ENCODE data around the gene STX11. TPM values are rescaled to one million over a fixed set of nuclear protein-coding genes. Genes with fewer than 3 reads are reported as not detected.

The STX11 gene
- polyA plus RNA-seq (0.19 to 0.28 TPM (median 0.26 TPM) in 3 replicates), polyA minus RNA-seq (0.16 to 0.54 TPM in 2 of 3 replicates, not detected in the other)
- 2.4 TPM for polyA plus RNA-seq (2011; ENCODE audit: low read depth)
- 0.36 and 0.55 TPM in 2 replicates for polyA plus RNA-seq (2011; cell fraction: cytosol; rRNA removed)
- polyA plus RNA-seq (2011; cell fraction: nucleus; rRNA removed): 0.31 and 0.66 TPM in 2 replicates
- 0.13 and 2.8 TPM in 2 replicates for polyA plus RNA-seq (2012; ENCODE audit: low replicate concordance)
- not detected for polyA minus RNA-seq (2011; cell fraction: cytosol; rRNA and poly(A)+ RNA removed)
- polyA minus RNA-seq (2011; cell fraction: nucleus; rRNA and poly(A)+ RNA removed): 0.47 and 0.53 TPM in 2 replicates

DNA sequence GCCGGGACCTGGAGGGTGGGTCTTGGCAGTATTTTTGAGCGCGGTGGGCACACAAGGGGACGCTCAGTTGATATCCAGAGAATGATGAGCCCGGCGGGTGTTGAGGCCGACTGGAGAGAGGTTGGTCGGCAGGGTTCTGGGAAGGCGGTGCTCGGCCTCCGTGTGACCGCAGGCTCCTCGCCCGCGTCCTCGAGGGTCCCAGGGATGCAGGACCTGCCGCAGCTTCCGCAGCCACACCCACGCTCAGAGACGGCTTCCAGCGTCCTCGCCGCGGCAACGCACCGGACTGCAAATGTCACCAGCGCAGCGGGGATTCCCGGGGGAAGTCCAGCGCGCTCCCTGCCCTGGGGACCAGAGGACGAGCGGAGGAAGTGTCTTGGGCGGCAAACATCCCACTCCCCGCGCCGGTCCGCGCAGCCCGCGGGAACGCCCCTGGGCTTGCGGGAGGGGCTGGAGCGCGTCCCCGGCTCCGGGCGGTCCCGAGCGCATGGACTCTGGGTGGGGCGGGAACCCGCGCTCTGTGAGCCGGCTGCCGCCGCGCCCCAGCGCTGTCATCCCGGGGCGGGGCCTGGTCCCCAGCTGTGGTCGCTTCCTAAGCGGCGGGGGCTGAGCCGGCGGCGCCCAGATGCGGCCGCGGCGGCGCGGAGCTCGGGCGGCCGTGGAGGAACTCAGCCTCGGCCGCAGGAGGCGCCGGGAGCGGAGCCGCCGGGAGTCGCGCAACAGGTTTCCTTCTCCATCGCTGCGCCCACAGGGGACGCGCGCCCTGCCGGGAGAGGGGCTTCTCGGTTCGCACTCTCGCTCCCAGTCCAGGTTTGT, at the start of gene STX11:
STX11 (plus strand) TSS at position 624 of the 816 bp plus-strand sequence. CDS start 36,111 bp downstream, outside the sequence.
- H3K4me1 ChIP-seq (ENCODE audit: control insufficient read depth, extremely low read depth, insufficient read depth, low read length): peaks cover 6% of the 10 kb centered on the region
- peak within 1 kb of the TSS; percentile 62 to 82 (median 75) for H3K4me3 ChIP-seq (ENCODE audit: control insufficient read depth in 2 of 3, extremely low read depth in 1 of 3, insufficient read depth in 2 of 3, low read depth in 1 of 3, low read length in 3 of 3)
- H3K27me3 ChIP-seq (ENCODE audit: control insufficient read depth, extremely low read depth, insufficient read depth, low read length): no peaks in the 10 kb centered on the region
- TF ChIP-seq, protein P1, sequence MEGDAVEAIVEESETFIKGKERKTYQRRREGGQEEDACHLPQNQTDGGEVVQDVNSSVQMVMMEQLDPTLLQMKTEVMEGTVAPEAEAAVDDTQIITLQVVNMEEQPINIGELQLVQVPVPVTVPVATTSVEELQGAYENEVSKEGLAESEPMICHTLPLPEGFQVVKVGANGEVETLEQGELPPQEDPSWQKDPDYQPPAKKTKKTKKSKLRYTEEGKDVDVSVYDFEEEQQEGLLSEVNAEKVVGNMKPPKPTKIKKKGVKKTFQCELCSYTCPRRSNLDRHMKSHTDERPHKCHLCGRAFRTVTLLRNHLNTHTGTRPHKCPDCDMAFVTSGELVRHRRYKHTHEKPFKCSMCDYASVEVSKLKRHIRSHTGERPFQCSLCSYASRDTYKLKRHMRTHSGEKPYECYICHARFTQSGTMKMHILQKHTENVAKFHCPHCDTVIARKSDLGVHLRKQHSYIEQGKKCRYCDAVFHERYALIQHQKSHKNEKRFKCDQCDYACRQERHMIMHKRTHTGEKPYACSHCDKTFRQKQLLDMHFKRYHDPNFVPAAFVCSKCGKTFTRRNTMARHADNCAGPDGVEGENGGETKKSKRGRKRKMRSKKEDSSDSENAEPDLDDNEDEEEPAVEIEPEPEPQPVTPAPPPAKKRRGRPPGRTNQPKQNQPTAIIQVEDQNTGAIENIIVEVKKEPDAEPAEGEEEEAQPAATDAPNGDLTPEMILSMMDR (optimal IDR thresholded peaks at IDR 0.05 in 1 of 3, IDR thresholded peaks at IDR 0.05 in 1 of 3, conservative IDR thresholded peaks at IDR 0.05 in 1 of 3; ENCODE audit: extremely low read depth in 1 of 3, insufficient read depth in 2 of 3, low read length in 3 of 3): no peak
- TF ChIP-seq EZH2 (IDR thresholded peaks at IDR 0.05; ENCODE audit: low read length): no peak
- FAIRE-seq: no peak
- H2AFZ ChIP-seq (ENCODE audit: control insufficient read depth, low read length): peak within 1 kb of the TSS; percentile 93
- peak within 1 kb of the TSS; percentile 42 for H3K9ac ChIP-seq (ENCODE audit: control insufficient read depth, extremely low read depth, insufficient read depth, low read length)
- no peaks in the 10 kb centered on the region for H3K79me2 ChIP-seq (ENCODE audit: control insufficient read depth, insufficient read depth, low read length)
- dilution Hi-C loops (cut with MboI; ENCODE audit: extremely low pct_ligation_motif_present, low sequenced_read_pairs): no loop called here
- no peaks in the 10 kb centered on the region for H3K9me3 ChIP-seq (ENCODE audit: control insufficient read depth, low read depth, low read length)
- no peaks in the 10 kb centered on the region for H4K20me1 ChIP-seq (ENCODE audit: control insufficient read depth, extremely low read depth, insufficient read depth, low read length)
- H3K4me2 ChIP-seq (ENCODE audit: control insufficient read depth, extremely low read depth, insufficient read depth, low read depth, low read length): peak within 1 kb of the TSS; percentile 95
- H3K9me1 ChIP-seq (ENCODE audit: control insufficient read depth, extremely low read depth, insufficient read depth, low read length): no peaks in the 10 kb centered on the region
- no peak within 1 kb of the TSS for H3K27ac ChIP-seq (ENCODE audit: control insufficient read depth, insufficient read depth, low read length)
- H3K36me3 ChIP-seq (ENCODE audit: control insufficient read depth in 2 of 2, extremely low read depth in 1 of 2, insufficient read depth in 2 of 2, low read length in 2 of 2): no peaks in the 10 kb centered on the region
- DNase-seq (ENCODE audit: low read depth, low spot score): no peak

DNA sequence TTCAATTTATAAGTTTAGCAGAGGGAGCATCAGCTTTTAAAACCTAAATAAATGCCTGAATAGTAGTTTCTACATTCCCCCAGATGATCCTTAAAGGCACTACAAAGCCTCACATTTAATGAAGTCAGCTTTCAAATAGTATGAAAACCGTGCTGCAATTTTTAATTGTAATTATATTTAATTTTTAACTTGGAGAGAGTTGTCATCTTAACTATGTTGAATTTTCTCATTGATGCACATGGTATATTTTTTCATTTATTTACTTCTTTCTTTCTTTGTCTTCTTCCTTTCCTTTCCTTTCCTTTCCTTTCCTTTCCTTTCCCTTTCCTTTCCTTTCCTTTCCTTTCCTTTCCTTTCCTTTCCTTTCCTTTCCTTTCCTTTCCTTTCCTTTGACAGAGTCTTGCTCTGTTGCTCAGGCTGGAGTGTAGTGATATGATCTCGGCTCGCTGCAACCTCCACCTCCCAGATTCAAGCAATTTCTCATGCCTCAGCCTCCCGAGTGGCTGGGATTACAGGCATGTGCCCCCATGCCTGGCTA, 47.2 kb upstream of the STX11 start:
- no peak overlapping the region for H2AFZ ChIP-seq (ENCODE audit: control insufficient read depth, low read length)
- DNase-seq (ENCODE audit: low read depth, low spot score): no peak
- H3K4me2 ChIP-seq (ENCODE audit: control insufficient read depth, extremely low read depth, insufficient read depth, low read depth, low read length): no peak overlapping the region
- no peak overlapping the region for H3K9ac ChIP-seq (ENCODE audit: control insufficient read depth, extremely low read depth, insufficient read depth, low read length)
- no peaks in the 10 kb centered on the region for H3K9me3 ChIP-seq (ENCODE audit: control insufficient read depth, low read depth, low read length)
- no peaks in the 10 kb centered on the region for H3K4me1 ChIP-seq (ENCODE audit: control insufficient read depth, extremely low read depth, insufficient read depth, low read length)
- H3K9me1 ChIP-seq (ENCODE audit: control insufficient read depth, extremely low read depth, insufficient read depth, low read length): no peaks in the 10 kb centered on the region
- no peaks in the 10 kb centered on the region for H4K20me1 ChIP-seq (ENCODE audit: control insufficient read depth, extremely low read depth, insufficient read depth, low read length)
- dilution Hi-C loops (cut with MboI; ENCODE audit: extremely low pct_ligation_motif_present, low sequenced_read_pairs): no loop called here
- FAIRE-seq: no peak
- TF ChIP-seq, protein P1 (optimal IDR thresholded peaks at IDR 0.05 in 1 of 3, IDR thresholded peaks at IDR 0.05 in 1 of 3, conservative IDR thresholded peaks at IDR 0.05 in 1 of 3; ENCODE audit: extremely low read depth in 1 of 3, insufficient read depth in 2 of 3, low read length in 3 of 3): no peak
- TF ChIP-seq EZH2 (IDR thresholded peaks at IDR 0.05; ENCODE audit: low read length): no peak
- no peaks in the 10 kb centered on the region for H3K79me2 ChIP-seq (ENCODE audit: control insufficient read depth, insufficient read depth, low read length)
- H3K27ac ChIP-seq (ENCODE audit: control insufficient read depth, insufficient read depth, low read length): no peak overlapping the region
- no peaks in the 10 kb centered on the region for H3K36me3 ChIP-seq (ENCODE audit: control insufficient read depth in 2 of 2, extremely low read depth in 1 of 2, insufficient read depth in 2 of 2, low read length in 2 of 2)
- H3K27me3 ChIP-seq (ENCODE audit: control insufficient read depth, extremely low read depth, insufficient read depth, low read length): no peaks in the 10 kb centered on the region
- no peak overlapping the region for H3K4me3 ChIP-seq (ENCODE audit: control insufficient read depth in 2 of 3, extremely low read depth in 1 of 3, insufficient read depth in 2 of 3, low read depth in 1 of 3, low read length in 3 of 3)

All from keratinocyte (primary cell).